CD4-positive, alpha-beta T cell (primary cell): ENCODE results near the gene CTBP1. TPM values are rescaled to one million over a fixed set of nuclear protein-coding genes. Genes with fewer than 3 reads are reported as not detected.
"Not testable (repeated sequence)": the region's sequence is repeated elsewhere in the genome, so short reads cannot be mapped to it uniquely, and the experiment has no call there.

Experiments
- ATAC-seq: fragments of 200-7000 bp; cut with Tn5 transposase; one replicate; pipeline ENCODE4 v1.10.0; 2022; ENCODE audit warnings: mild to moderate bottlenecking; ENCODE audit not compliant: poor library complexity
- CTCF ChIA-PET: fragments of 350-600 bp; sonication (Branson Sonifier 250); formaldehyde crosslinking; loops from one replicate; lab custom pipeline; 2021; ENCODE audit warnings: antibody characterized with exemption, inconsistent platforms; lab: Charles Lee
- POLR2A ChIA-PET: fragments of 350-600 bp; sonication (Branson Sonifier 250); formaldehyde crosslinking; loops from one replicate; lab custom pipeline; 2021; ENCODE audit warnings: antibody characterized with exemption, inconsistent platforms; lab: Charles Lee
- DNase-seq, 14 experiments: peaks; one replicate each; pipeline ENCODE4 v3.0.0-alpha.2; 2013 to 2020; ENCODE audit warnings: mixed read lengths in 2 of 14
- H3K27ac ChIP-seq, 2 donors: one replicate each; pipeline versions ENCODE4 v1.5.1 to v1.7.0; 2013; ENCODE audit warnings: low read length in 2 of 2, low read depth in 1 of 2, mild to moderate bottlenecking in 1 of 2
- H3K27me3 ChIP-seq, 2 experiments: 1 replicate in 1 of 2; 2 replicates in 1 of 2; pipeline versions ENCODE4 v1.6.1 to v1.7.0; 2013; ENCODE audit warnings: low read length in 2 of 2, control low read depth in 1 of 2, mild to moderate bottlenecking in 1 of 2, moderate library complexity in 1 of 2; ENCODE audit not compliant: insufficient read depth in 2 of 2, control insufficient read depth in 1 of 2
- H3K36me3 ChIP-seq: one replicate; pipeline ENCODE4 v1.6.1; 2013; ENCODE audit warnings: low read length, control low read depth; ENCODE audit not compliant: insufficient read depth
- H3K4me1 ChIP-seq: one replicate; pipeline ENCODE4 v1.6.1; 2013; ENCODE audit warnings: low read length, control low read depth; ENCODE audit not compliant: insufficient read depth
- H3K4me3 ChIP-seq: one replicate; pipeline ENCODE4 v1.5.1; 2013; ENCODE audit warnings: mild to moderate bottlenecking, low read length, moderate library complexity
- H3K9me3 ChIP-seq, 2 experiments: 1 replicate in 1 of 2; 2 replicates in 1 of 2; pipeline versions ENCODE4 v1.6.1 to v1.7.0; 2013; ENCODE audit warnings: low read length in 2 of 2, mild to moderate bottlenecking in 2 of 2, control low read depth in 1 of 2, moderate library complexity in 1 of 2; ENCODE audit not compliant: control insufficient read depth in 1 of 2, insufficient read depth in 1 of 2
- H3K27ac Mint-ChIP-seq: one replicate; pipeline ENCODE4 v1.8.0; 2020; ENCODE audit warnings: mixed read lengths
- H3K27me3 Mint-ChIP-seq: one replicate; pipeline ENCODE4 v1.8.0; 2021; ENCODE audit warnings: mixed read lengths
- H3K36me3 Mint-ChIP-seq: one replicate; pipeline ENCODE4 v1.8.0; 2021; ENCODE audit warnings: low read depth, mixed read lengths
- H3K4me1 Mint-ChIP-seq: one replicate; pipeline ENCODE4 v1.8.0; 2021; ENCODE audit warnings: low read depth, mixed read lengths
- H3K4me3 Mint-ChIP-seq: one replicate; pipeline ENCODE4 v1.8.0; 2020; ENCODE audit warnings: mild to moderate bottlenecking, mixed read lengths
- H3K9me3 Mint-ChIP-seq: one replicate; pipeline ENCODE4 v1.8.0; 2020; ENCODE audit warnings: mixed read lengths
- intact Hi-C, 2 experiments: fragments of 100-400 bp; cut with DNase I in 1 of 2; cut with micrococcal nuclease in 1 of 2; formaldehyde crosslinking; loops; one replicate each; pipeline versions ENCODE4 v1.15.1 to v1.9.0; 2023 to 2025; cut with DNase I, micrococcal nuclease
- total RNA-seq, 174 experiments: library from RNA in 2 of 174; stranded (reverse) in 2 of 174; gene quantifications; one replicate each; pipeline ENCODE4 v1.2.3 and lab custom pipeline; 2021 to 2026
- TF ChIP-seq, protein P1 (sequence below): fragments of 200-600 bp; IDR thresholded peaks from one replicate; pipeline ENCODE4 v1.8.0; 2022; ENCODE audit warnings: antibody characterized with exemption, mild to moderate bottlenecking

CTBP1 gene
- total RNA-seq, 2 experiments from 2014 or later = 132 to 148 TPM

GRCh38 chr4:1239141-1239949, 9.6 kb downstream of the CTBP1 start:
- CTCF ChIA-PET = no interaction called here
- Mint-ChIP-seq H3K27ac (peak overlapping the region; percentile 39), H3K9me3 (no peaks in the 10 kb centered on the region), H3K27me3 (no peaks in the 10 kb centered on the region), H3K36me3 (peaks cover 43% of the 10 kb centered on the region), H3K4me1 (peaks cover 18% of the 10 kb centered on the region), H3K4me3 (no peak overlapping the region)
- H3K27me3 ChIP-seq = no peaks in the 10 kb centered on the region
- peaks cover 69% of the 10 kb centered on the region for H3K36me3 ChIP-seq
- H3K27ac ChIP-seq = no peak overlapping the region
- no peak for ATAC-seq
- H3K9me3 ChIP-seq = no peaks in the 10 kb centered on the region
- no peak overlapping the region for H3K4me3 ChIP-seq
- POLR2A ChIA-PET = no interaction called here
- intact Hi-C loops = no loop called here
- peak in 2 of 14 experiments; percentile 13 to 29 for DNase-seq
- TF ChIP-seq, protein P1, sequence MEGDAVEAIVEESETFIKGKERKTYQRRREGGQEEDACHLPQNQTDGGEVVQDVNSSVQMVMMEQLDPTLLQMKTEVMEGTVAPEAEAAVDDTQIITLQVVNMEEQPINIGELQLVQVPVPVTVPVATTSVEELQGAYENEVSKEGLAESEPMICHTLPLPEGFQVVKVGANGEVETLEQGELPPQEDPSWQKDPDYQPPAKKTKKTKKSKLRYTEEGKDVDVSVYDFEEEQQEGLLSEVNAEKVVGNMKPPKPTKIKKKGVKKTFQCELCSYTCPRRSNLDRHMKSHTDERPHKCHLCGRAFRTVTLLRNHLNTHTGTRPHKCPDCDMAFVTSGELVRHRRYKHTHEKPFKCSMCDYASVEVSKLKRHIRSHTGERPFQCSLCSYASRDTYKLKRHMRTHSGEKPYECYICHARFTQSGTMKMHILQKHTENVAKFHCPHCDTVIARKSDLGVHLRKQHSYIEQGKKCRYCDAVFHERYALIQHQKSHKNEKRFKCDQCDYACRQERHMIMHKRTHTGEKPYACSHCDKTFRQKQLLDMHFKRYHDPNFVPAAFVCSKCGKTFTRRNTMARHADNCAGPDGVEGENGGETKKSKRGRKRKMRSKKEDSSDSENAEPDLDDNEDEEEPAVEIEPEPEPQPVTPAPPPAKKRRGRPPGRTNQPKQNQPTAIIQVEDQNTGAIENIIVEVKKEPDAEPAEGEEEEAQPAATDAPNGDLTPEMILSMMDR = no peak
- H3K4me1 ChIP-seq = peaks cover 35% of the 10 kb centered on the region

- H3K4me3 ChIP-seq = no peak overlapping the region
- peak overlapping the region; percentile 39 for H3K27ac Mint-ChIP-seq
- H3K27ac ChIP-seq = no peak overlapping the region
- no peak overlapping the region for H3K4me3 Mint-ChIP-seq
- H3K4me1 Mint-ChIP-seq = peaks cover 12% of the 10 kb centered on the region
- no peaks in the 10 kb centered on the region for H3K27me3 ChIP-seq
- H3K36me3 ChIP-seq = peaks cover 71% of the 10 kb centered on the region
- intact Hi-C loops = no loop called here
- POLR2A ChIA-PET = no interaction called here
- ATAC-seq (no peak), DNase-seq (peak in 2 of 14 experiments; percentile 1 to 20)
- no peaks in the 10 kb centered on the region for H3K9me3 Mint-ChIP-seq
- TF ChIP-seq, protein P1 = no peak
- CTCF ChIA-PET = no interaction called here
- H3K9me3 ChIP-seq = no peaks in the 10 kb centered on the region
- H3K4me1 ChIP-seq = peaks cover 28% of the 10 kb centered on the region
- peaks cover 49% of the 10 kb centered on the region for H3K36me3 Mint-ChIP-seq
- H3K27me3 Mint-ChIP-seq = no peaks in the 10 kb centered on the region
These were observed 10.3 kb downstream of the CTBP1 start for GRCh38 chr4:1238676-1239000.

- intact Hi-C loops = no loop called here
- Histone ChIP-seq H3K36me3 (peaks cover 74% of the 10 kb centered on the region), H3K4me1 (peaks cover 23% of the 10 kb centered on the region), H3K27ac (no peak overlapping the region), H3K4me3 (no peak overlapping the region), H3K9me3 (no peaks in the 10 kb centered on the region), H3K27me3 (no peaks in the 10 kb centered on the region)
- peaks cover 52% of the 10 kb centered on the region for H3K36me3 Mint-ChIP-seq
- no peak overlapping the region for H3K4me3 Mint-ChIP-seq
- ChIA-PET POLR2A (no interaction called here), CTCF (no interaction called here)
- H3K4me1 Mint-ChIP-seq = peaks cover 9% of the 10 kb centered on the region
- TF ChIP-seq, protein P1 = no peak
- DNase-seq (peak in 1 of 14 experiments; percentile 32), ATAC-seq (no peak)
- no peaks in the 10 kb centered on the region for H3K27me3 Mint-ChIP-seq
- no peak overlapping the region for H3K27ac Mint-ChIP-seq
- H3K9me3 Mint-ChIP-seq = no peaks in the 10 kb centered on the region
These were observed 10.8 kb downstream of the CTBP1 start for GRCh38 chr4:1237981-1238675.

- H3K27ac Mint-ChIP-seq, H3K27ac ChIP-seq, intact Hi-C loops, H3K9me3 Mint-ChIP-seq, H3K27me3 Mint-ChIP-seq, CTCF ChIA-PET, H3K4me3 Mint-ChIP-seq, H3K4me3 ChIP-seq, H3K9me3 ChIP-seq, POLR2A ChIA-PET, H3K27me3 ChIP-seq, H3K4me1 Mint-ChIP-seq, ATAC-seq: not testable (repeated sequence)
- peaks cover 54% of the 10 kb centered on the region for H3K36me3 Mint-ChIP-seq
- Histone ChIP-seq H3K4me1 (peaks cover 17% of the 10 kb centered on the region), H3K36me3 (peaks cover 83% of the 10 kb centered on the region)
- DNase-seq = peak in 1 of 14 experiments; percentile 1
These were observed 11.7 kb downstream of the CTBP1 start for GRCh38 chr4:1237261-1237660.

DNA sequence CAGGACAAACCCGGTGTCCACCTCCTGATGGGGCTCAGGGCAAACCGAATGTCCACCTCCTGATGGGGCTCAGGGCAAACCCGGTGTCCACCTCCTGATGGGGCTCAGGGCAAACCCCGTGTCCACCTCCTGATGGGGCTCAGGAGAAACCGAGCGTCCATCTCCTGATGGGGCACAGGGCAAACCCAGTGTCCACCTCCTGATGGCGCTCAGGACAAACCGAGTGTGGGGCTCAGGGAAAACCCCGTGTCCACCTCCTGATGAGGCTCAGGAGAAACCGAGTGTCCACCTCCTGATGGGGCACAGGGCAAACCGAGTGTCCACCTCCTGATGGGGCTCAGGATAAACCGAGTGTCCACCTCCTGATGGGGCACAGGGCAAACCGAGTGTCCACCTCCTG, 12.1 kb downstream of the CTBP1 start:
- H3K4me1 Mint-ChIP-seq = not testable (repeated sequence)
- peaks cover 86% of the 10 kb centered on the region for H3K36me3 ChIP-seq

More for the DNA sequence above, 12.1 kb downstream of the CTBP1 start:
- H3K27ac ChIP-seq, H3K27me3 Mint-ChIP-seq, CTCF ChIA-PET, intact Hi-C loops, POLR2A ChIA-PET, ATAC-seq, H3K9me3 ChIP-seq, H3K4me3 ChIP-seq, H3K27ac Mint-ChIP-seq, H3K4me3 Mint-ChIP-seq, DNase-seq, H3K9me3 Mint-ChIP-seq, H3K27me3 ChIP-seq: not testable (repeated sequence)
- peaks cover 12% of the 10 kb centered on the region for H3K4me1 ChIP-seq
- H3K36me3 Mint-ChIP-seq = peaks cover 58% of the 10 kb centered on the region
